Lung (tissue), 12 donors: ENCODE results near the gene CENPP. TPM values are rescaled to one million over a fixed set of nuclear protein-coding genes. Genes with fewer than 3 reads are reported as not detected.
A peak's percentile ranks its signal among the peaks of the same experiment; 100 is the strongest.

Source experiments
- ATAC-seq: fragments of 200-7000 bp; cut with Tn5 transposase; one replicate; pipeline ENCODE4 v1.9.1; 2020; ENCODE audit warnings: moderate number of reproducible peaks; ENCODE audit not compliant: insufficient read depth, low FRiP score
- DNase-seq, 3 donors: peaks; one replicate each; pipeline ENCODE4 v3.0.0-alpha.2; 2013 to 2017
- H3K27ac ChIP-seq, 2 donors: one replicate each; pipeline ENCODE4 v1.5.1; 2013; ENCODE audit warnings: mild to moderate bottlenecking in 2 of 2, moderate library complexity in 2 of 2, control low read depth in 1 of 2, inconsistent platforms in 1 of 2, low read depth in 1 of 2, low read length in 1 of 2
- H3K27me3 ChIP-seq, 3 donors: one replicate each; pipeline ENCODE4 v1.5.1; 2013; ENCODE audit warnings: low read length in 2 of 3; ENCODE audit not compliant: control insufficient read depth in 3 of 3, insufficient read depth in 3 of 3
- H3K36me3 ChIP-seq, 4 donors: one replicate each; pipeline ENCODE4 v1.5.1; 2013; ENCODE audit warnings: low read length in 4 of 4, mild to moderate bottlenecking in 1 of 4, moderate library complexity in 1 of 4; ENCODE audit not compliant: control insufficient read depth in 4 of 4, insufficient read depth in 4 of 4
- H3K4me1 ChIP-seq, 5 donors: one replicate each; pipeline ENCODE4 v1.5.1; 2013; ENCODE audit warnings: low read length in 5 of 5, mild to moderate bottlenecking in 2 of 5, moderate library complexity in 1 of 5; ENCODE audit not compliant: control insufficient read depth in 5 of 5, insufficient read depth in 5 of 5
- H3K4me3 ChIP-seq: one replicate; pipeline ENCODE4 v1.5.1; 2013; ENCODE audit warnings: mild to moderate bottlenecking, control low read depth, moderate library complexity
- H3K9ac ChIP-seq, 2 donors: one replicate each; pipeline ENCODE4 v1.5.1; 2013; ENCODE audit warnings: low read length in 2 of 2, control low read depth in 1 of 2; ENCODE audit not compliant: insufficient read depth in 1 of 2
- H3K9me3 ChIP-seq, 4 donors: one replicate each; pipeline ENCODE4 v1.5.1; 2013; ENCODE audit warnings: low read length in 3 of 4, mild to moderate bottlenecking in 1 of 4, moderate library complexity in 1 of 4; ENCODE audit not compliant: control insufficient read depth in 4 of 4, insufficient read depth in 3 of 4
- CTCF ChIP-seq: IDR thresholded peaks from 2 replicates; pipeline ENCODE4 v1.5.1; 2012; ENCODE audit warnings: mild to moderate bottlenecking; ENCODE audit errors: control extremely low read depth, extremely low read depth
- WGBS, 2 donors: extraction: QIAGEN DNeasy Blood & Tissue Kit; methylation state at CpG; one replicate each; pipeline ENCODE4 v1.1.7; 2013; 5-methylcytosine and 5-hydroxymethylcytosine counted together
- polyA plus RNA-seq, 2 donors: library from polyadenylated mRNA; stranded (reverse); fragments of 200-250 nt; gene quantifications; one replicate each; pipeline ENCODE4 v1.2.1, GENCODE V29; 2013
- total RNA-seq, 2 donors: library from RNA; depleted of rRNA in 1 of 2; stranded (reverse); fragments of >200 nt in 1 of 2; gene quantifications; one replicate each; pipeline ENCODE4 v1.2.1, GENCODE V29; 2014 to 2021
- donor health status: control.
- donor health status: control.
- donor health status: Bipolar disorder and iron deficiency.
- donor health status: healthy.
- donor health status: DM: yes; HTN: yes; CAD: no.

Gene CENPP
- total and polyA plus RNA-seq, 4 donors, result 1.2 to 11.8 (median 2.9) TPM

DNA sequence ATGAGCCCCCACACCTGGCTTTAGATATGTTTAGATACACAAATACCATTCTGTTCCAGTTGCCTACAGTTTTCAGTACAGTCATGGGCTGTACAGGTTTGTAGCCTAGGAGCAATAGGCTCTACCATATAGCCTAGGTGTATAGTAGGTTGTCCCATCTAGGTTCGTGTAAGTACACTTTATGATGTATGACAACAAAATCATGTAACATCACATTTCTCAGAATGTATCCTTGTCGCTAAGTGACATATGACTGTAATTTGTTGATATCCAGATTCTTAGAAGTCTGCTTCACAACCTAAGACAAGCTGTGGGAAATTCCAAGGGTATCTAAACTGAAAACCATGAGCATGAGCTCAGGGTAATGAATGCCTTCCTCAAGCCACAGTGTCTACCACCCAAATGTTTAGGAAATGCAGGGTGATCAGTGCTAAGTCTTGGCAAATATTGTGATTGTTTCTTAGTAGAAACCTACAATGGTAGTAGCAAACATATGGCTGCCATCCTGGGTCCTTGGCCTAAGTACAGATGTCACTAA is 201.6 kb downstream of the CENPP start:
- Histone ChIP-seq H3K4me1 (peaks cover 0 to 2% (median 0%) of the 10 kb centered on the region in 5 donors), H3K9ac (no peak overlapping the region), H3K4me3 (no peak overlapping the region), H3K9me3 (peaks cover 0 to 5% (median 0%) of the 10 kb centered on the region in 4 donors), H3K36me3 (peaks cover 0 to 4% (median 0%) of the 10 kb centered on the region in 4 donors), H3K27me3 (no peaks in the 10 kb centered on the region), H3K27ac (no peak overlapping the region)
- ATAC-seq (no peak), DNase-seq (no peak)
- WGBS, 2 donors, result 92 to 96% methylated on average over 2 of the region's 2 CpGs
- no peak for TF ChIP-seq CTCF

DNA sequence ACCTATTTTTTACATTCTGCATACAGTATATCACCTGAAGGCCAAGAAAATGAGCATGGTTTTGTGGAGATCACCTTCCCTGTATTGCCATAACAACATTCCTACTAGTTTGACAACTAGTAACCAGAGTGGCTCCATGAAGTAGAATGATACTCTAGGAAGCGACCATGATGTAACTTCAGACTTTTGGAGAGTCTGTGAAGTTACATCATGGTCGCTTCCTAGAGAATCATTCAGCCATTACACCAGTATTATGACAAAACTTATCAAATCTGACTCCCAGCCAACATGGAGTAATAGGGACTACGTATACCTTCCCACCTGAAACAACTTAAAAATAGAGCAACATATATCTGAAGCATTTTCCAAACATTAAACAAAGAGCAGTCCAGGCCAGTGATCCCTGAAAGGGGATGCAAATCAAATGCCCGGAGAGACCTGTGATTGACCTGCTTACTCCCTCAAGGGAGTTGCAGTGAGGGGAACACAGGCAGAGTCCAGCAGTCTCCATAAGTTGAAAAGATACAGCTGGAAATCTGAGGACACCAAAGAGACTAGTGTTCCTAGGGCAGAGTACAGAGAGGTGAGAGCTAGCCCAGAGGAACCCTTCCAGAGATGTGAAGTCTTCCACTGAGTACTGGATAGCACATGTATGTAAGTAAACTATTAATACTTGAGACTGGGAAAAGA is 202.2 kb downstream of the CENPP start:
- Histone ChIP-seq H3K9me3 (peaks cover 0 to 5% (median 0%) of the 10 kb centered on the region in 4 donors), H3K27me3 (no peaks in the 10 kb centered on the region), H3K4me3 (no peak overlapping the region), H3K4me1 (peaks cover 0 to 1% (median 0%) of the 10 kb centered on the region in 5 donors), H3K27ac (peak overlapping the region in 1 of 2 donors; percentile 3), H3K9ac (no peak overlapping the region), H3K36me3 (peaks cover 0 to 4% (median 0%) of the 10 kb centered on the region in 4 donors)
- DNase-seq (no peak), ATAC-seq (no peak)
- 74 to 90% methylated on average over 4 of the region's 4 CpGs for WGBS, 2 donors
- no peak for TF ChIP-seq CTCF

GRCh38 chr9:92528522-92528849 is 202.7 kb downstream of the CENPP start:
- Histone ChIP-seq H3K9ac (no peak overlapping the region), H3K36me3 (peaks cover 0 to 4% (median 0%) of the 10 kb centered on the region in 4 donors), H3K27me3 (no peaks in the 10 kb centered on the region), H3K27ac (peak overlapping the region in 1 of 2 donors; percentile 3), H3K9me3 (peaks cover 0 to 5% (median 0%) of the 10 kb centered on the region in 4 donors), H3K4me1 (no peaks in the 10 kb centered on the region), H3K4me3 (no peak overlapping the region)
- 100% methylated on average over 1 of the region's 1 CpG for WGBS, 2 donors
- DNase-seq, result no peak
- ATAC-seq, result no peak
- TF ChIP-seq CTCF, result no peak

DNA sequence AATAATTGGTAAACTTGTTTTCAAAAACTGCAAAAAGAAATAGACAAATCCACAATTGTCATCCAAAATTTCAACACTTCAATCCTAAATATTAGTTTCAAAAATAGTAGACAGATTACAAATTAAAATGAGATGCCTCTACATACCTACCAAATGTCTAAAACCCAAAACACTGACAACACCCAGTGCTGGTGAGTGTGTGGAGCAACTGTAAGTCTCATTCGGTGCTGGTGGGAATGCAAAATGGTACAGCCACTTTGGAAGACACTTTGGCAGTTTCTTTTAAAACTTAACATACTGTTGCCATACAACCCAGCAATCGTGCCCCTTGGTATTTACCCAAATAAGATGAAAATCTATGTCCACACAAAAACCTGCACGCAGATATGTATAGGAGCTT is 203.4 kb downstream of the CENPP start:
- Histone ChIP-seq H3K9ac (no peak overlapping the region), H3K4me3 (no peak overlapping the region), H3K27me3 (no peaks in the 10 kb centered on the region), H3K9me3 (peaks cover 0 to 5% (median 0%) of the 10 kb centered on the region in 4 donors), H3K36me3 (peaks cover 0 to 4% (median 0%) of the 10 kb centered on the region in 4 donors), H3K4me1 (peaks cover 0 to 1% (median 0%) of the 10 kb centered on the region in 5 donors), H3K27ac (no peak overlapping the region)
- WGBS, 2 donors, result 96% methylated on average over 3 of the region's 3 CpGs
- no peak for DNase-seq
- no peak for TF ChIP-seq CTCF
- no peak for ATAC-seq
